Nephron (organoid): ENCODE results near the gene FEZ2.

Experiments used
- H3K27ac Mint-ChIP-seq, 3 experiments: 2 replicates each; pipeline ENCODE4 v1.8.0; 2020; ENCODE audit warnings: mixed read lengths in 3 of 3, mild to moderate bottlenecking in 2 of 3, moderate library complexity in 1 of 3
- H3K27me3 Mint-ChIP-seq: 2 replicates; pipeline ENCODE4 v1.8.0; 2021; ENCODE audit warnings: low read depth, mild to moderate bottlenecking, moderate library complexity, mixed read lengths
- H3K36me3 Mint-ChIP-seq: 2 replicates; pipeline ENCODE4 v1.8.0; 2020; ENCODE audit warnings: low read depth, mixed read lengths
- H3K4me1 Mint-ChIP-seq: 2 replicates; pipeline ENCODE4 v1.8.0; 2020; ENCODE audit warnings: mixed read lengths
- H3K4me3 Mint-ChIP-seq, 3 experiments: 2 replicates each; pipeline ENCODE4 v1.8.0; 2020; ENCODE audit warnings: mild to moderate bottlenecking in 3 of 3, mixed read lengths in 3 of 3, moderate library complexity in 2 of 3
- H3K9me3 Mint-ChIP-seq: 2 replicates; pipeline ENCODE4 v1.8.0; 2020; ENCODE audit warnings: mixed read lengths
- TF ChIP-seq, protein P1 (sequence below), 3 experiments: fragments of 200-600 bp; sonication (generic); IDR thresholded peaks; one replicate each; pipeline ENCODE4 v1.5.0; 2021; ENCODE audit warnings: antibody characterized with exemption in 3 of 3; ENCODE audit not compliant: unreplicated experiment in 3 of 3

Gene FEZ2

DNA sequence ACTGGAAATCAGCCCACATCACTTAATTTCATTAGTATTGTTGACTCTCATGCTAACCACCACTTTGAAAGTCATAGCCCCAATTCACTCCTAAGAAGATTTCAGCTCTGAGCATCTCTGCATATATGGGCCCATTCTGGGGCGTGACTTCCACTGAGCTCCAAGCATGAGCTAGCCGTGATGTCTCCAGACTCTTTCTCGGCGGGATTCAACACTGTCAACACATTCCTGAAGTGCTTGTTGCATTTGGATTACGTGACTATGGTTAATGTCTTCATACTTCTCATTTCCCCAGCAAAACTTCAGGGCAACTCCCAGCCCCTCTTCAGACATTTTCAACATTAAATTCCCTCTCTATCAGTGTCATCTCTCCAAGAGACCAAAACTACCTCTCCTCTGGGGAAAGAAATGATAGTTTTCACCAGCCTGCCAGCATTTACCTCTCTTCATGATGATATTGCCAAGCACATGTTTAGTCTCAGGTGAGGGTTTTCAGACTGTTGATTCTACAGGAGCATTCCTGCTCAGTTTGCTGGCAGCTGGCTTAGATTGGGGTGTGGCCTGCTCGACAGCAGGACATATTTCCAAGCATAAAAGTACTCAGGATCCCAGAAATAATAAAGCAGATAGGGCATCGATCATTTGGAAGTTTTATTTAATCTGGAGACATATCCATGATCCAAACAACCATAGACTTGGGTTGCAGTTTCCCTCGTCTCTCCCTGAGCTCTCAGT lies 81.7 kb downstream of the FEZ2 start:
- Mint-ChIP-seq H3K4me1 (no peaks in the 10 kb centered on the region), H3K27ac (peak overlapping the region in 1 of 3 experiments; percentile 1), H3K4me3 (no peak overlapping the region), H3K9me3 (no peaks in the 10 kb centered on the region), H3K27me3 (no peaks in the 10 kb centered on the region), H3K36me3 (peaks cover 77% of the 10 kb centered on the region)
- TF ChIP-seq, protein P1, sequence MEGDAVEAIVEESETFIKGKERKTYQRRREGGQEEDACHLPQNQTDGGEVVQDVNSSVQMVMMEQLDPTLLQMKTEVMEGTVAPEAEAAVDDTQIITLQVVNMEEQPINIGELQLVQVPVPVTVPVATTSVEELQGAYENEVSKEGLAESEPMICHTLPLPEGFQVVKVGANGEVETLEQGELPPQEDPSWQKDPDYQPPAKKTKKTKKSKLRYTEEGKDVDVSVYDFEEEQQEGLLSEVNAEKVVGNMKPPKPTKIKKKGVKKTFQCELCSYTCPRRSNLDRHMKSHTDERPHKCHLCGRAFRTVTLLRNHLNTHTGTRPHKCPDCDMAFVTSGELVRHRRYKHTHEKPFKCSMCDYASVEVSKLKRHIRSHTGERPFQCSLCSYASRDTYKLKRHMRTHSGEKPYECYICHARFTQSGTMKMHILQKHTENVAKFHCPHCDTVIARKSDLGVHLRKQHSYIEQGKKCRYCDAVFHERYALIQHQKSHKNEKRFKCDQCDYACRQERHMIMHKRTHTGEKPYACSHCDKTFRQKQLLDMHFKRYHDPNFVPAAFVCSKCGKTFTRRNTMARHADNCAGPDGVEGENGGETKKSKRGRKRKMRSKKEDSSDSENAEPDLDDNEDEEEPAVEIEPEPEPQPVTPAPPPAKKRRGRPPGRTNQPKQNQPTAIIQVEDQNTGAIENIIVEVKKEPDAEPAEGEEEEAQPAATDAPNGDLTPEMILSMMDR (IDR thresholded peaks at IDR 0.05; ENCODE audit: unreplicated experiment in 3 of 3), result no peak

DNA sequence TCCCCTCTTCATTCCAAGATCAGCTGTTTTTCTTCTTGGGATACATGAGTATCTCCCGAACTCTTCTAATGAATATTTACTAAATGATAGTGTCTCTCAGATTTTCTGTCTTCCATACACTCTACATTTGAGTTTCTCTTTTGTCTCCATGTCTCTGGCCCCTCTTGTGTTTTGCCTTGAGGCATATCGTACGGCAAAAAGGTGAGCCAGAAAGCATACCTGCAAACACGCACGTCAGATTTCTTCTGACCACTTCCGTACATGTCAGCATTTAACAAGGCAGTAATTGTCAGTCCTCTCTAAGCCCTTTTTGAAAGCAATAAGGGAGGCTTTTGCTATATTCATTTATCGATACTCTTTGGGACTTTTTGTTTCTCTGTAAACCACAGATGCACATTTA lies 82.4 kb downstream of the FEZ2 start:
- Mint-ChIP-seq H3K27ac (no peak overlapping the region), H3K36me3 (peaks cover 73% of the 10 kb centered on the region), H3K27me3 (no peaks in the 10 kb centered on the region), H3K9me3 (no peaks in the 10 kb centered on the region), H3K4me1 (no peaks in the 10 kb centered on the region), H3K4me3 (no peak overlapping the region)
- TF ChIP-seq, protein P1 (IDR thresholded peaks at IDR 0.05; ENCODE audit: unreplicated experiment in 3 of 3), result no peak

DNA sequence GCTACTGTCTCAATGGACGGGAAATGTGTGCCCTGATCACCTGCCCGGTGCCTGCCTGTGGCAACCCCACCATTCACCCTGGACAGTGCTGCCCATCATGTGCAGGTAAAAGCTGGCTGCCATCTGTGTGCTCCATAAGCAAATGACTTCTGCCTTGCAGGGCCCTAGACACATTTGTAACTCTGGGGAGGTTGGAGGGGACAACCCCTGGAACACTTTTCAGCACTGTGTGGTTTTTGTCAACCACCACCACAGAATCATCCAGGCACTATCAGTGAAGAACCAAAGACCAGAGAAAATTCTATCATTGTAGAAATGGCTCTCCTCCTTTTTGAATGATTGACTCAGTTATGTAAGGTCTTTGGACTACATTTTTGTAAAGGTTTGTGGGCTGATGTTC lies 84.3 kb downstream of the FEZ2 start:
- TF ChIP-seq, protein P1 (IDR thresholded peaks at IDR 0.05; ENCODE audit: unreplicated experiment in 3 of 3), result no peak
- Mint-ChIP-seq H3K36me3 (peaks cover 61% of the 10 kb centered on the region), H3K9me3 (no peaks in the 10 kb centered on the region), H3K4me1 (no peaks in the 10 kb centered on the region), H3K27ac (no peak overlapping the region), H3K27me3 (no peaks in the 10 kb centered on the region), H3K4me3 (no peak overlapping the region)

DNA sequence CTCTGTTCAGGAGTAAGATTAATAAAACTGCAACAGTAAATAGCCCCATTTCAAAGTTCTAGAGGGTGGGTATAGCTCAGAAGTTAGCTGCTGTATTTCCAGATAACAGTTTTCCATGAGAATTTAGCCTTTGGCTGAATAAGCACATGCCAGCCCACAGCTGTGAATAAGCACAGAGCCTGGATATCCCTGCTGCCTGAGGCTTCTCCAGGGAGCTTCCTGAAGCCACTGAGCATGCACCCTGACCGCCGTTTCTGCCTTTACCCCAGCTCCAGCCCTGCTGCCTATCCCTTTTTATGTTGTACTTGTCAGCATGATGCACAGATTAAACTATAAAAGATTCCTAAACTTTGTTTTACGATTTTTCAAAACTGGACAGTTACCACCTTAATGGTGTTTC lies 85.3 kb downstream of the FEZ2 start:
- Mint-ChIP-seq H3K36me3 (peaks cover 60% of the 10 kb centered on the region), H3K27ac (no peak overlapping the region), H3K4me1 (no peaks in the 10 kb centered on the region), H3K9me3 (no peaks in the 10 kb centered on the region), H3K27me3 (no peaks in the 10 kb centered on the region), H3K4me3 (no peak overlapping the region)
- TF ChIP-seq, protein P1 (IDR thresholded peaks at IDR 0.05; ENCODE audit: unreplicated experiment in 3 of 3), result no peak

DNA sequence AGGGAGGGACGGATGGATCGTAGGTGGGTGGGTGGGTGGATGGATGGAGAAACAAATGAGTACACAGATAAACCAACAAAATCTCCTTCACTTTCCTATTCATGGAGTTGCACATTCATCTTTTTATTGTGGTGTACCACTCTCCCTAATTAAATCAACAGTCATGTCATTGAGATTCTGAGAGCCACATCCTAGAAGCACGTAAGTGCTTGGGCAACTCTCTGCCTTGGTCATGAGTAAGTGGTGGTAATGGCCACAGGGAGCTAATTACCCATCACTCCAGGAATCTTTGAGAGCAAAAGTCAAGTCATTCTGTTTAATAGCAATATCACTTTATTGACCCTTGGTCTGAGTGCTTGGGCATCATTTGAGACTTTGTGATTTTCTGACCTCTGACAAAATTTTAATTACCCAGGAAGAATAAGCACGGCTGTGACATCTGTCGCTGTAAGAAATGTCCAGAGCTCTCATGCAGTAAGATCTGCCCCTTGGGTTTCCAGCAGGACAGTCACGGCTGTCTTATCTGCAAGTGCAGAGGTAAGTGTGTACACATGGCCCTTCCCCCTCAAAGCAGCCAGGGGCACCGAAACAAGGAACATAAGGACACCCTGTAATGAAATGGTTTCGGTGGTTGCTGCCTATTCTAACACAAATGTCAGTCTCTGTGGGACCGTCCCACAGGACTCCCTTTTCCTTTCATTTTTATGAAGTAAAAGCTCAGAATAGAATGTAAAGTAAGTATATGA lies 85.9 kb downstream of the FEZ2 start:
- Mint-ChIP-seq H3K27ac (no peak overlapping the region), H3K36me3 (peaks cover 58% of the 10 kb centered on the region), H3K9me3 (no peaks in the 10 kb centered on the region), H3K4me1 (no peaks in the 10 kb centered on the region), H3K4me3 (no peak overlapping the region), H3K27me3 (no peaks in the 10 kb centered on the region)
- TF ChIP-seq, protein P1 (IDR thresholded peaks at IDR 0.05; ENCODE audit: unreplicated experiment in 3 of 3), result no peak
